WTC11 (cell line): ENCODE measurements around the gene PARD3B. TPM values are rescaled to one million over a fixed set of nuclear protein-coding genes. Genes with fewer than 3 reads are reported as not detected.

Experiments used
- ATAC-seq: fragments of 200-7000 bp; cut with Tn5 transposase; 2 replicates; pipeline ENCODE4 v1.10.0; 2021; ENCODE audit warnings: mild to moderate bottlenecking, moderate library complexity
- CTCF ChIA-PET: fragments of 300-600 bp; sonication (Branson Sonifier 250); formaldehyde crosslinking; loops from one replicate; lab custom pipeline; 2021; ENCODE audit warnings: antibody characterized with exemption; lab: Charles Lee
- POLR2A ChIA-PET: fragments of 350-600 bp; sonication (Branson Sonifier 250); formaldehyde crosslinking; loops from one replicate; lab custom pipeline; 2021; ENCODE audit warnings: antibody characterized with exemption; lab: Charles Lee
- DNase-seq: peaks from one replicate; pipeline ENCODE4 v3.0.0; 2021; ENCODE audit warnings: low spot score
- H3K27ac Mint-ChIP-seq: 2 replicates; pipeline ENCODE4 v1.8.0; 2021; ENCODE audit warnings: mixed read lengths
- H3K27me3 Mint-ChIP-seq: 2 replicates; pipeline ENCODE4 v1.8.0; 2021; ENCODE audit warnings: low read depth, mild to moderate bottlenecking, moderate library complexity, mixed read lengths
- H3K36me3 Mint-ChIP-seq: 2 replicates; pipeline ENCODE4 v1.8.0; 2021; ENCODE audit warnings: mixed read lengths
- H3K4me1 Mint-ChIP-seq: 2 replicates; pipeline ENCODE4 v1.8.0; 2022; ENCODE audit warnings: mixed read lengths
- H3K4me3 Mint-ChIP-seq: 2 replicates; pipeline ENCODE4 v1.8.0; 2021; ENCODE audit warnings: mild to moderate bottlenecking, moderate library complexity, mixed read lengths
- H3K9me3 Mint-ChIP-seq: 2 replicates; pipeline ENCODE4 v1.8.0; 2021; ENCODE audit warnings: mixed read lengths
- ATF3 ChIP-seq: sonication (generic); formaldehyde crosslinking; conservative IDR thresholded peaks from 2 replicates; pipeline ENCODE4 v1.8.1; 2022; ENCODE audit warnings: mild to moderate bottlenecking, missing genetic modification reagents
- CBFB ChIP-seq: sonication (generic); formaldehyde crosslinking; IDR thresholded peaks from 2 replicates; pipeline ENCODE4 v1.8.1; 2022; ENCODE audit warnings: mild to moderate bottlenecking, low read depth, missing genetic modification reagents
- ELF4 ChIP-seq: sonication (generic); formaldehyde crosslinking; IDR thresholded peaks from 2 replicates; pipeline ENCODE4 v1.8.1; 2022; ENCODE audit warnings: low read depth, mild to moderate bottlenecking, moderate library complexity, missing genetic modification reagents
- EMX1 ChIP-seq: fragments of 250-450 bp; sonication (Bioruptor Pico); IDR thresholded peaks from 2 replicates; pipeline ENCODE4 v1.8.0; 2021; ENCODE audit warnings: mild to moderate bottlenecking
- GTF2I ChIP-seq: fragments of 250-450 bp; sonication (Bioruptor Pico); conservative IDR thresholded peaks from 2 replicates; pipeline ENCODE4 v1.4.0; 2021; ENCODE audit warnings: mild to moderate bottlenecking
- IRF1 ChIP-seq: sonication (generic); formaldehyde crosslinking; IDR thresholded peaks from 2 replicates; pipeline ENCODE4 v1.8.0; 2023; ENCODE audit warnings: missing genetic modification reagents
- MYBL2 ChIP-seq: sonication (generic); formaldehyde crosslinking; IDR thresholded peaks from 2 replicates; pipeline ENCODE4 v1.8.1; 2023; ENCODE audit warnings: mild to moderate bottlenecking, moderate library complexity, missing genetic modification reagents
- PRRX2 ChIP-seq: fragments of 250-450 bp; sonication (Bioruptor Pico); IDR thresholded peaks from 2 replicates; pipeline ENCODE4 v1.8.0; 2021; ENCODE audit warnings: mild to moderate bottlenecking
- SOX15 ChIP-seq: fragments of 250-450 bp; sonication (Bioruptor Pico); IDR thresholded peaks from 2 replicates; pipeline ENCODE4 v1.9.0; 2021; ENCODE audit warnings: mild to moderate bottlenecking
- SP1 ChIP-seq: sonication (generic); formaldehyde crosslinking; conservative IDR thresholded peaks from 2 replicates; pipeline ENCODE4 v1.8.1; 2022; ENCODE audit warnings: missing genetic modification reagents
- TEAD4 ChIP-seq: sonication (generic); formaldehyde crosslinking; IDR thresholded peaks from 2 replicates; pipeline ENCODE4 v1.8.0; 2022; ENCODE audit warnings: mild to moderate bottlenecking, missing genetic modification reagents
- USF1 ChIP-seq: sonication (generic); formaldehyde crosslinking; IDR thresholded peaks from 2 replicates; pipeline ENCODE4 v1.8.0; 2022; ENCODE audit warnings: mild to moderate bottlenecking, missing genetic modification reagents
- ZNF121 ChIP-seq: sonication (generic); formaldehyde crosslinking; IDR thresholded peaks from 2 replicates; pipeline ENCODE4 v1.8.0; 2023; ENCODE audit warnings: missing genetic modification reagents
- ZNF219 ChIP-seq: sonication (generic); formaldehyde crosslinking; IDR thresholded peaks from 2 replicates; pipeline ENCODE4 v1.8.0; 2023; ENCODE audit warnings: missing genetic modification reagents, mild to moderate bottlenecking, borderline replicate concordance
- ZNF232 ChIP-seq: sonication (generic); formaldehyde crosslinking; IDR thresholded peaks from 2 replicates; pipeline ENCODE4 v1.8.0; 2022; ENCODE audit warnings: mild to moderate bottlenecking, missing genetic modification reagents
- ZNF281 ChIP-seq: sonication (generic); formaldehyde crosslinking; IDR thresholded peaks from 2 replicates; pipeline ENCODE4 v1.8.0; 2023; ENCODE audit warnings: mild to moderate bottlenecking, missing genetic modification reagents
- ZNF416 ChIP-seq: fragments of 250-450 bp; sonication (Bioruptor Pico); IDR thresholded peaks from 2 replicates; pipeline ENCODE4 v1.9.0; 2021; ENCODE audit warnings: mild to moderate bottlenecking, inconsistent platforms
- total RNA-seq: library from RNA; stranded (reverse); gene quantifications from 3 replicates; pipeline ENCODE4 v1.2.3, GENCODE V29; 2021
- TF ChIP-seq, protein P1 (sequence below): fragments of 250-450 bp; sonication (Bioruptor Pico); IDR thresholded peaks from 2 replicates; pipeline ENCODE4 v1.9.0; 2021; ENCODE audit warnings: moderate library complexity, mild to moderate bottlenecking, inconsistent platforms, borderline replicate concordance
- TF ChIP-seq, protein P2 (sequence below): fragments of 200-600 bp; IDR thresholded peaks from 2 replicates; pipeline ENCODE4 v1.8.0; 2022; ENCODE audit warnings: antibody characterized with exemption
- TF ChIP-seq, protein P3 (sequence below): sonication (generic); formaldehyde crosslinking; conservative IDR thresholded peaks from 2 replicates; pipeline ENCODE4 v1.8.1; 2023; ENCODE audit warnings: mild to moderate bottlenecking, low read depth, missing genetic modification reagents, moderate library complexity

The PARD3B gene
- total RNA-seq, 1 experiment from 2014 or later = 5.6 TPM

GRCh38 chr2:205129531-205129930 is 584.3 kb downstream of the PARD3B start:
- ATAC-seq = no peak
- H3K27me3 Mint-ChIP-seq = no peaks in the 10 kb centered on the region
- DNase-seq = no peak
- no peaks in the 10 kb centered on the region; the same call in 1 of the 2 replicates for H3K36me3 Mint-ChIP-seq
- ChIA-PET POLR2A (no interaction called here), CTCF (no interaction called here)
- H3K27ac Mint-ChIP-seq = no peak overlapping the region
- H3K4me3 Mint-ChIP-seq = no peak overlapping the region
- TF ChIP-seq, protein P1, sequence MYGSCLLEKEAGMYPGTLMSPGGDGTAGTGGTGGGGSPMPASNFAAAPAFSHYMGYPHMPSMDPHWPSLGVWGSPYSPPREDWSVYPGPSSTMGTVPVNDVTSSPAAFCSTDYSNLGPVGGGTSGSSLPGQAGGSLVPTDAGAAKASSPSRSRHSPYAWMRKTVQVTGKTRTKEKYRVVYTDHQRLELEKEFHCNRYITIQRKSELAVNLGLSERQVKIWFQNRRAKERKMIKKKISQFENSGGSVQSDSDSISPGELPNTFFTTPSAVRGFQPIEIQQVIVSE = no peak
- TF ChIP-seq MYBL2 (CRISPR knock-in tag) (no peak), ZNF416 (CRISPR knock-in tag) (no peak), USF1 (CRISPR knock-in tag) (no peak), ZNF232 (CRISPR knock-in tag) (no peak), SP1 (CRISPR knock-in tag) (no peak), GTF2I (no peak), IRF1 (CRISPR knock-in tag) (no peak), EMX1 (no peak), ZNF121 (CRISPR knock-in tag) (no peak), ATF3 (CRISPR knock-in tag) (no peak), ELF4 (CRISPR knock-in tag) (no peak), SOX15 (CRISPR knock-in tag) (no peak), ZNF281 (CRISPR knock-in tag) (no peak), TEAD4 (CRISPR knock-in tag) (no peak), ZNF219 (CRISPR knock-in tag) (no peak), PRRX2 (CRISPR knock-in tag) (no peak), CBFB (CRISPR knock-in tag) (no peak)
- TF ChIP-seq, protein P2, sequence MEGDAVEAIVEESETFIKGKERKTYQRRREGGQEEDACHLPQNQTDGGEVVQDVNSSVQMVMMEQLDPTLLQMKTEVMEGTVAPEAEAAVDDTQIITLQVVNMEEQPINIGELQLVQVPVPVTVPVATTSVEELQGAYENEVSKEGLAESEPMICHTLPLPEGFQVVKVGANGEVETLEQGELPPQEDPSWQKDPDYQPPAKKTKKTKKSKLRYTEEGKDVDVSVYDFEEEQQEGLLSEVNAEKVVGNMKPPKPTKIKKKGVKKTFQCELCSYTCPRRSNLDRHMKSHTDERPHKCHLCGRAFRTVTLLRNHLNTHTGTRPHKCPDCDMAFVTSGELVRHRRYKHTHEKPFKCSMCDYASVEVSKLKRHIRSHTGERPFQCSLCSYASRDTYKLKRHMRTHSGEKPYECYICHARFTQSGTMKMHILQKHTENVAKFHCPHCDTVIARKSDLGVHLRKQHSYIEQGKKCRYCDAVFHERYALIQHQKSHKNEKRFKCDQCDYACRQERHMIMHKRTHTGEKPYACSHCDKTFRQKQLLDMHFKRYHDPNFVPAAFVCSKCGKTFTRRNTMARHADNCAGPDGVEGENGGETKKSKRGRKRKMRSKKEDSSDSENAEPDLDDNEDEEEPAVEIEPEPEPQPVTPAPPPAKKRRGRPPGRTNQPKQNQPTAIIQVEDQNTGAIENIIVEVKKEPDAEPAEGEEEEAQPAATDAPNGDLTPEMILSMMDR = no peak
- TF ChIP-seq, protein P3, sequence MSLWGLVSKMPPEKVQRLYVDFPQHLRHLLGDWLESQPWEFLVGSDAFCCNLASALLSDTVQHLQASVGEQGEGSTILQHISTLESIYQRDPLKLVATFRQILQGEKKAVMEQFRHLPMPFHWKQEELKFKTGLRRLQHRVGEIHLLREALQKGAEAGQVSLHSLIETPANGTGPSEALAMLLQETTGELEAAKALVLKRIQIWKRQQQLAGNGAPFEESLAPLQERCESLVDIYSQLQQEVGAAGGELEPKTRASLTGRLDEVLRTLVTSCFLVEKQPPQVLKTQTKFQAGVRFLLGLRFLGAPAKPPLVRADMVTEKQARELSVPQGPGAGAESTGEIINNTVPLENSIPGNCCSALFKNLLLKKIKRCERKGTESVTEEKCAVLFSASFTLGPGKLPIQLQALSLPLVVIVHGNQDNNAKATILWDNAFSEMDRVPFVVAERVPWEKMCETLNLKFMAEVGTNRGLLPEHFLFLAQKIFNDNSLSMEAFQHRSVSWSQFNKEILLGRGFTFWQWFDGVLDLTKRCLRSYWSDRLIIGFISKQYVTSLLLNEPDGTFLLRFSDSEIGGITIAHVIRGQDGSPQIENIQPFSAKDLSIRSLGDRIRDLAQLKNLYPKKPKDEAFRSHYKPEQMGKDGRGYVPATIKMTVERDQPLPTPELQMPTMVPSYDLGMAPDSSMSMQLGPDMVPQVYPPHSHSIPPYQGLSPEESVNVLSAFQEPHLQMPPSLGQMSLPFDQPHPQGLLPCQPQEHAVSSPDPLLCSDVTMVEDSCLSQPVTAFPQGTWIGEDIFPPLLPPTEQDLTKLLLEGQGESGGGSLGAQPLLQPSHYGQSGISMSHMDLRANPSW (CRISPR knock-in tag) = no peak
- TF ChIP-seq, all 79 proteins: peak for 0
- H3K4me1 Mint-ChIP-seq = peaks cover 16% of the 10 kb centered on the region
- no peaks in the 10 kb centered on the region for H3K9me3 Mint-ChIP-seq
